Endothelial cell of hepatic sinusoid (primary cell): ENCODE measurements around the gene FLRT1.

Source experiments
- in situ Hi-C: cut with HindIII; loops from 2 replicates; pipeline ENCODE4 v1.10.0; 2017; ENCODE audit warnings: low sequenced_read_pairs

FLRT1 gene

DNA sequence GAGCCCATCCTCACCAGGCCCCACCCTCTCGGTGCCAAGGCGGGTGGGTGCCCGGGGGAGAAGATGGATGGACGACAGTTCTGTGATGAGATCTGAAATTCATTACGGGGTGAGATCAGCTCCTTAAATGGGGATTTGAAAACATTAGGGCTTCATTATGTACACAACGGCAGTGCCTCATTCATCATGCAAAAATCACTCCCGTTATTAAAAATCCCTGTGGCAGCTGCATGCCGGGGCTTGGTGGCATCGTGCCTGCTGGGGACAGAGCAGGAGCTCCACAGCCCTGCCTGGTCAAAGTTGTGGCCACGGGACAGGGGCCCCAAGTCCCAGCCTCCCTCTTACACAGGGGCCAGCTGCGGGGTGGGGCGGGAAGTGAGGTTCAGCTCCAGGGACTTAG lies 29.3 kb upstream of the FLRT1 start:
- in situ Hi-C loops = loop anchor here (5.0 kb wide), 3 partner anchors 54 to 156 kb away; no protein-coding TSS in a partner anchor

DNA sequence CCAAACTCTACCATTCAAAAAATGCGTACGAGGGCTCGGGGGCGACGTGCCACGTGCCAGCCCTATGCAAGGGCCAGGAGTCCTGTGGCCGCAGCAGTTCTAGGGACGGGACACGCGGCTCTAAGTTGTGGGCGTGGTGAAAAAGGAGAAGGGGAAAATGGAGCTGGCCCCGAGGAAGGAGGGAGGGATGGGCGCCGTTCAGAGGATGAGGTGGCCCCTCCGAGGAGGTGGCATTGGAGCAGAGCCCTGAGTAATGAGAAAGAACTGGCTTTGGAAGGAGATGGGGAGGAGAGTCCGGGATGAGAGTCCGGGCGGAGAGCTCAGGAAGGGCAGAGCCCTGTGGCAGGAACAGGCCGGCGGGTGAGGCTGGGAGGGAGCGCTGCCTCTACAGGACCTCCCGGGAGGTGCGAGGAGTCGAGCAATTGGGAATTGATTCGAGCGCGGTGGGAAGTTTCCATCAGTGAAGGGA lies 28.5 kb upstream of the FLRT1 start:
- in situ Hi-C loops = loop anchor here (5.0 kb wide), 3 partner anchors 55 to 155 kb away; no protein-coding TSS in a partner anchor

DNA sequence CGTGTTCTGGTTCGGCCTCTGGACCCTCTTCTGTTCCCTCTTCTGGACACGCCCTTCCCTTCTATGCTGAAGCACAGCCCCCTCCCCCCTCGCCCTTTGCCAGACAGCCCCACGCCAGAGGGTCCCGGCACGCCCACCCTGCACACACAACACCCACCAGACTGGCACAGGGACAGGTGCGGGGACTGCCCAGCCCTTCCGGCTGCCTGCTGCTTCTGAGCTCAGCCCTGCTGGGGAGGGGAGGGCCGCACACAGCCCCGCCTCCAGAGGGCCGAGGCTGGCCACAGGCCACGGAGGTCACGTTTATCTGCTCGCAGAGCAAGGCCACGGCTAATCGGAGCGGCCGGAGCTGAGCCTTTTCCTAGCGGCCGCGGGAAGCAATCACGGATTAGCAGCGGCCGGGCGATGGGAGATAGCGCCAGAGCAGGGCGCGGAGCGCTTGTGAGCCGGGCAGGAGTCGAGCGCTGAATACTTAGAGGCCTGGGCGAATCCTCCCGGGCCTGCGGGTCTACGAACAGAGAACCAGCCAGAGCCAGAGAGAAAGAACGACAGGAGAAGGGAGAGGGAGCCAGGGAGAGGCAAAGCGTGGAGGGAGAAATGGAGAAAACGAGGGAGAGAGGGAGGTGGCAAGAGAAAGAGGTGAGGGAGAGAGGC lies 28.0 kb upstream of the FLRT1 start:
- in situ Hi-C loops = loop anchor here (5.0 kb wide), 3 partner anchors 55 to 155 kb away; no protein-coding TSS in a partner anchor

DNA sequence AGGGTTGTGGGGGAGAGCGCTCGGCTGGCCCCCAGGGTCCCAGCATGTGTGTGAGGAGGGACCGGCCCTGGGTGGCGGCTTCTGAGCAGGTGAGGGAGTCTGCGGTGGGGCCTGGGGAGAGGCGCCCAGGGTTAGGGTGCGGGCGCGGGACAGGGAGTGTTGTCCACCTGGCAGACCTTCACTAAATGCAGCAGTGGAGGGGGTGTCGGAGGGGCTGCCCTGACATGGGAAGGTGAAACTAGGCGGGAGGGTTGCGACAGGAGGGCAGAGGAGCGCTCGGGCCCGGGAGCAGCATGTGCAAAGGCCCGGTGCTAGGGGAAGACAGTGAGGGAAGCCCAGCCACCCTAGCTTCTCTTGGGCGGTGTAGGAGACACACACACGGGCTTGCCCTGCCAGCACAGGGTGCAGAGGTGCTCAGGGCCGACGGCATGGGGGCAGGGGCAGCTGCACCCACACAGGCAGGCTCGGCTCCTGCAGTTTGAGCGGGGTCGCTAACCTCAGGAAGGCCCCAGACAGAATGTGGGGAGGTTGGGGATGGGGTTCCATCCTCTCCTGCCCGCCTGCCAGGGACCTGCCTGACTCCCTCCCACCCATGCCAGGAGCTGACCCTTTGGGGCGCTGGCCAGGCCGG lies 27.3 kb upstream of the FLRT1 start:
- in situ Hi-C loops = loop anchor here (5.0 kb wide), 3 partner anchors 56 to 154 kb away; no protein-coding TSS in a partner anchor

DNA sequence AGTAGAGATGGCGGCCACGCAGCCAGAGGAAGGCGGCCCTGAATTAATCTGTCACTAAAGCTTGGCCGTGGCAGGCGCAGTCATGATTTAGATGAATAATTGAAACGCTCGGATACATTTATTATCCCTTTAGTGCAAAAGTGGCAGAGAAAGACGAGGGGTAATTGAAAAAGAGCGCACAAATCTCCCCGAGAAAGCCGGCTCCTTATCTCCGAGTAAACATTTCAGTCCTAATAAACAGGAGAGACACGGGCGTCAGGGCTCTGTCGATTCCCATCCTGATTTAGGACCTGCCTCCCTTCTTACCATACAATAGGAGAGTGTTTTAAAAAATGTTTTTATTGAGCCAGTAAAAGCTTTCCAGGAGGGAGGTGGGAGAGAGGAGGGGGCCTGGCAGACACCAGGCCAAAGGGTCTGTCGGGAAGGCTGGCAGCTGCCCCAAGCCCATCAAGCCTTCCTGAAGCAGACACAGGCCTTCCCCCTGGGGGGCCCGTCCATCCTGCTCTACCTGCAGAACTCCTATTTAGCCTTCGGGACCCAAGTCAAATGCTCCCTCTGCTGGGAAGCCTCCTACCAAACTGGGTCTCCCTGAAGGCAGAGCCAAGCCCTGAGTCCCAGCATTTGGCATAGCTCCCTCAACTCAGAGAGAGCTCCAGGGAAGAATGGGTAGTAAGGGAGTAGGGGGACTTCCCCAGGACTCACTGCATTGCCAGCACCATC lies 26.7 kb upstream of the FLRT1 start:
- in situ Hi-C loops = loop anchor here (5.0 kb wide), 3 partner anchors 57 to 153 kb away; no protein-coding TSS in a partner anchor

- in situ Hi-C loops = loop anchor here (5.0 kb wide), 3 partner anchors 57 to 153 kb away; no protein-coding TSS in a partner anchor
These were observed 26.0 kb upstream of the FLRT1 start for GRCh38 chr11:64009710-64010109.

GRCh38 chr11:64010783-64011182 lies 24.9 kb upstream of the FLRT1 start:
- in situ Hi-C loops = no loop called here

- in situ Hi-C loops = no loop called here
These were observed 24.4 kb upstream of the FLRT1 start for GRCh38 chr11:64011371-64011770.

DNA sequence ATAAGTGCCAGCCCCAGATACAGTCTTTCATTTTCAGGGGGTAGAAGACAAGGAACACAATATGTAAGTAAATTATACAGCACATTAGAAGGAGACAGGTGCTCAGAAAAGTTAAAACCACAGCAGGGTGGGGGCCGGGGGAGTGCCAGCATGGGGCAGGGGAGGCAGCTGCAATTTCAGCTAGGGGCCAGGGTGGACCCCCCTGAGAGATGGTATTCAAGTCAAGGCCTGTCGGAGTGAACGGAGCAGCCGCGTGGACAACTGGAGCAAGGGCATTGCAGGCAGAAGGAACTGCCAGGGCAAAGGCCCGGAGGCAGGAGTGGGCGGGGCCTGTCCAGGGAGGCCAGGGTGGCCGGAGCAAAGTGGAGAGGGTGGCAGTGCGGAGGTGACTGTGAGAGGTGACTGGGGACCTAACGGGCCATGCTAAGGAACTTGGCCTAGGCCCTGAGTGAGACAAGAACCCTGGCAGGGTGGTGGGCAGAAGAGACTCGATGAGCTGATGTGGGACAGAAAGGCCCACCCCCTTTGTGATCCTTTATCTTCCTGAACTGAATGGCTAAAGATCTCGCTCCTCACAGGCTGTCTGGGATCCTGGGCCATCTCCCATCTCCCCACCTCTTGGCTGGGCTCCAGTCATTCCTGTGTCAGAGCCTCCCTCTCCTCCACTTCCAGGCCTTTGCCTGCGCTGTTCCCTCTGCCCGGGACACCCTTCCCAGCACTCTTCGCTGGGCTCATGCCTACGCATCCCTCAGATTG lies 22.4 kb upstream of the FLRT1 start:
- in situ Hi-C loops = no loop called here

GRCh38 chr11:64014356-64014755 lies 21.4 kb upstream of the FLRT1 start:
- in situ Hi-C loops = no loop called here

GRCh38 chr11:64015510-64015909 lies 20.2 kb upstream of the FLRT1 start:
- in situ Hi-C loops = no loop called here

- in situ Hi-C loops = no loop called here
These were observed 19.5 kb upstream of the FLRT1 start for GRCh38 chr11:64015935-64016845.

- in situ Hi-C loops = no loop called here
These were observed 17.8 kb upstream of the FLRT1 start for GRCh38 chr11:64017945-64018224.

DNA sequence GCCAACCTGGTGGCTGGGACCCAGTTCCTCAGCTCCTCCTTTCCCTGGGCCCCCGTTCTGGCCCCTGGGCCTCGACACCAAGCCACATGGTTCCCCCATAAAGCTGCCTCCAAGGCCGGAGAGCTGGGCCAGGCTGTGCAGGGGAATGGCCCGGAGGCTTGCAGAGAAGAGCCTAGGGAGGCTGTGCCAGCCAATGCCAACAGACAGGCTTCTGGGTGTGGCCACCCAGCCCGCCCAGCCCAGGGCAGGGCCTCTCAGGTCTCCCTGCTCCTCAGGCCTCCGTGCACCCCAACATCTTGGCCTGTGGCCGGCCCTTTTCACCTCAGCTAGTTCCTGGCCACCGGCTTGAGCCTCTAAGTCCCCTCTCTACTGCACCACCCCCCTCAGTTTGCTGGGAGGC lies 17.4 kb upstream of the FLRT1 start:
- in situ Hi-C loops = no loop called here

DNA sequence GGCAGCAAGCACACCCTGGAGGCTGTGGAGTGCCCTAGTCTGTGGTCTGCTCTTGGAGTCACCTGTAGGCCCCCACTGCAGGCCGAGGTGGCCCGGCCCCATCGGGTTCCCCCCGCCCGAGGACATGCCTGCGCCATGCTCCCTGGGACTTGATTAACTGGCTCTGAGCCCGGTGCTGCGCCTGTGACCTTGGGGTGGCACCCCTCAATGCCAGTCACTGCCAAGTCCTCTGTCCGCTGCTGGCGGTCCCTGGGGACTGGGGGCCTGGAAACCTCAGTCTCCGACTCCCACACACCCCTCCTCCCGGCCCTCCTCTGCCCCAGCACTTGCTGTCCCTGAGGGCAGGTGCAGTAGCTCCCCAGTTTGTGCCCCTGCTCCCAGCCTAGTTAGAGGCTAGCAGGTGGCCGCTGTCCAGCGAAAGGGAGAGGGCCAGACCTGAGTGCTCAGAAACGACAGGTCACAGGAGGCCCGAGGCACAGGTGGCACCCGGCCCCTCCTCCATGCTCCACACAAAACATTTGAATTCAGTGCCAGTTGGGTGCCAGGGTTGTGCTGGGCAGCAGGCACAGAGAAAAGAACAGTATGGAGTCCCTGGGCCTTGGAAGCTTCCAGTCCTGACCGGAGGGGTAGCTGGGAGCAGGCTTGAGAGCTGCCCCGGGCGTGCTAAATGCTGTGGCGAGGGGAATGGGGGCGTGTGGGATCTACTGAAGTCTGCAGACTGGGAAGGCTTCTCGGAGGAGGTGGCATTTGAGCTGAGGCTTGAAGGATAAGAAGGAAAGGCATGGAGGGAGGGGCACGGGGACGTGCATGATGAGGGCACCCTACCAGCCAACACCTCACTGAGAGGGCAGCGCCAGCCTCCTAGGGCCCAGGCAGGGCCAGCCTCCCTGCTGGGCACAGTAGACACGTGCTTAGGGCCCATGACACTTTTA lies 16.4 kb upstream of the FLRT1 start:
- in situ Hi-C loops = loop anchor here (5.0 kb wide), 1 partner anchor 58 kb away; no protein-coding TSS in a partner anchor

- in situ Hi-C loops = loop anchor here (5.0 kb wide), 1 partner anchor 56 kb away; no protein-coding TSS in a partner anchor
These were observed 14.6 kb upstream of the FLRT1 start for GRCh38 chr11:64020976-64021756.

DNA sequence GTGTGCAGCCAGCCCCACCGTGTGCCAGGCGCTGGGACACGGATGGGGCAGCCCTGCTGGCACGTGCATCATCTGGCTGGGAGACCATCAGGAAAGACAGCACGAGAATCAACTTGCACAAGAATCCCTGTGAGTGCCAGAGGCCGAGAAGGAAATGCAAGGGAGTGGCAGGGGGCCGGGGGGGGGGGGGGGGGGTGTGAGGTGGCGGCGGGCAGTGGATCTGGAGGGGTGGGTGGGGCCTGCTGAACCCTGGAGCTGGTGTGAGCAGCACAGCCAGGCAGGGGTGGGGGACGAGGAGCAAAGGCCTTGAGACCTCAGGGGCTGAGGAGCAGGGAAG lies 14.0 kb upstream of the FLRT1 start:
- in situ Hi-C loops = loop anchor here (5.0 kb wide), 1 partner anchor 56 kb away; no protein-coding TSS in a partner anchor
